Measurements from ENCODE around the gene AQP6.

Gene AQP6

GRCh38 chr12:49947593-49948226 lies 25.0 kb upstream of the AQP6 start:
- no peak overlapping the region for H3K4me3 ChIP-seq
- H3K27me3 ChIP-seq = peaks cover 0 to 9% (median 2%) of the 10 kb centered on the region in 11 experiments; a peak in 5 of 22 replicates
- H4K20me1 ChIP-seq = no peaks in the 10 kb centered on the region; a peak in 2 of 22 replicates
- no peak overlapping the region for H3K4me2 ChIP-seq
- H3K9me3 ChIP-seq (replicated peaks in 1 of 11) = no peaks in the 10 kb centered on the region
- no peak for TF ChIP-seq Cebpa-rat (IDR thresholded peaks at IDR 0.05)
- peaks cover 39 to 59% (median 47%) of the 10 kb centered on the region in 10 experiments for H3K4me1 ChIP-seq
- H3K36me3 ChIP-seq = no peaks in the 10 kb centered on the region
- no peak overlapping the region for H3K9ac ChIP-seq
- H3K27ac ChIP-seq = no peak overlapping the region

DNA sequence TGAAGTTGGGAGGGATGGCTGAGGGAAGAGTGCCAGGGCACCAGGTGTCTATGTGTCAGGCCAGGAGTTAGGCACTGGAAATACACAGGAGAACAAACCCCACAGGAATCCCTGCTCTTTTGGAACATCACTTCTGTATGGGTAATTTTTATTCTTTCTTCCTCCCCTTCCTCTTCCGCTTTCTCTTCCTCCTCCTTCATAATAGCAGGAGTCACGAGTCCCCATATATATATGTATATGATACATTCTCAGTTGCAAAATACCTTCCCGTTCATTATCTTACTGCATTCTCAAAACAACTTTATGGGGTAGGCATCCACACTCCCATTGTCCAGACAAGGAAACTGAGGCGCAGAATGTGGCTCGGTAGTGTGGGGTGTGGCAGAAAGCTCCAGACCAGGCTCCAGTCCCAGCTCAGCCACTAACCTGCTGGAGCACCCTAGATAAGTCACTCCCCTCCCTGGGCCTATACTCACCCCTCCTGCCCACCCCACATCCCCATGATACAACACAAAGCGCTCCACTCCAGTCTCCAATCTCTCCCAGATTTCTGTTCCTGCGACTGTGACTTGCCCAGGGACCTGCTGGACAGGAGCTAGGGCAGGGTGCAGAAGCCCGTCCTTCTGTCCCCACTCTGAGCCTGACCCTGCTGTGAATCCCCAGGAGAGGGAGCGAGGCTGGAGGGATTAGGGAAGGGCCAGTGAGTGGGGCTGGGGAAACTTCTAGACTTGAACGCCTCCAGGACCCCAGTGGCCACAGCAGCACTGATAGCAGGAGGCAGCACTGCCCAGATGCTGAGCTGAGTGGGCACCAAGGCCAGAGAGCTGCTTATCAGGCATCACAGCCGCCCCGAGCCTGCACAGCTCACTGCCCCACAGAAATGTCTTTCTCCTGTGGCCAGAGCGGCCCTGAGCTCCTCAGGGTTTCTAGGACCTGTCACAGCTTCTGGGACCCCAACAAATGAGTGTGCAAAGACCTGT lies 23.6 kb upstream of the AQP6 start:
- Histone ChIP-seq H4K20me1 (peaks cover 0 to 10% (median 0%) of the 10 kb centered on the region in 11 experiments; a peak in 3 of 22 replicates), H3K36me3 (no peaks in the 10 kb centered on the region), H3K4me2 (peak overlapping the region in 3 of 11 experiments; percentile 30 to 57 (median 55); a peak in 5 of 22 replicates), H3K27ac (no peak overlapping the region), H3K4me1 (peaks cover 38 to 57% (median 46%) of the 10 kb centered on the region in 10 experiments), H3K4me3 (no peak overlapping the region), H3K9me3 (replicated peaks in 1 of 11) (no peaks in the 10 kb centered on the region), H3K9ac (no peak overlapping the region; a peak in 1 of 22 replicates), H3K27me3 (peaks cover 10 to 23% (median 16%) of the 10 kb centered on the region in 11 experiments)
- no peak for TF ChIP-seq Cebpa-rat (IDR thresholded peaks at IDR 0.05)

- Histone ChIP-seq H3K4me1 (peaks cover 37 to 58% (median 47%) of the 10 kb centered on the region in 10 experiments), H3K27me3 (peaks cover 17 to 26% (median 23%) of the 10 kb centered on the region in 11 experiments), H4K20me1 (peaks cover 0 to 12% (median 0%) of the 10 kb centered on the region in 11 experiments; a peak in 3 of 22 replicates), H3K9me3 (replicated peaks in 1 of 11) (no peaks in the 10 kb centered on the region), H3K4me2 (no peak overlapping the region), H3K9ac (no peak overlapping the region), H3K36me3 (no peaks in the 10 kb centered on the region), H3K27ac (no peak overlapping the region), H3K4me3 (no peak overlapping the region)
- no peak for TF ChIP-seq Cebpa-rat (IDR thresholded peaks at IDR 0.05)
These were observed 22.9 kb upstream of the AQP6 start for GRCh38 chr12:49949866-49950265.

DNA sequence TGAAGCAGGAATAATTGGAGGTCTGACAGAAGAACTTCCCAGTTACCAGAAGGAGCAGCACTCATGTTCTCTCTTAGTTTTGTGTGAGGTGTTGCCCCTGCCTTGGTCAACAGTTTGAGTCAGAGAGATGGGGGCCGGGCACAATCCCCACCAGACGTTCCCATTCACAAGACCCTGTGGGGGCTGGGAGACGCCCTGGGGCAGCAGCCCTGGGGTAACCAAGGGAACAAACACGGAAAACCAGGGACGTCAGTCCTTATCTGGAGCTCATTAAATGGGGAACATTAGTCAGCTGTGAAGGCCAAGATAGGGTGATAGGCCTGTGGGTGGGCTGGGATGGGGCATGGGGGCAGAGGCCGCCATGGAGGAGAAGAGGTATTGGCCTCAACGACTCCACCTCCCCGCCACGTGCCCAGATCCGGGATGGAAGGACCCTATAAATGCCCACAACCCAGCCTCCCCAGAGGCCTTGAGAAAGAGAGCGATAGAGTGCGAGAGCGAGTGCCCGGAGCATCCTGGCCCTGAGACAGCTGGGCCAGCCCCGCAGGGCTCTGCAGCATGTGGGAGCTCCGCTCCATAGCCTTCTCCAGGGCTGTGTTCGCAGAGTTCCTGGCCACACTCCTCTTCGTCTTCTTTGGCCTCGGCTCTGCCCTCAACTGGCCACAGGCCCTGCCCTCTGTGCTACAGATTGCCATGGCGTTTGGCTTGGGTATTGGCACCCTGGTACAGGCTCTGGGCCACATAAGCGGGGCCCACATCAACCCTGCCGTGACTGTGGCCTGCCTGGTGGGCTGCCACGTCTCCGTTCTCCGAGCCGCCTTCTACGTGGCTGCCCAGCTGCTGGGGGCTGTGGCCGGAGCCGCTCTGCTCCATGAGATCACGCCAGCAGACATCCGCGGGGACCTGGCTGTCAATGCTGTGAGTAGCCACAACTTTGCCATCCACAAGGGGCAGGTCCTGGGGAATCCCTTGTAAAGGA lies 22.2 kb upstream of the AQP6 start, which contains the start of gene AQP2:
Gene AQP2, plus strand, starts transcription at position 465 of the 979 bp plus-strand sequence. Its CDS starts 94 bp downstream, at position 559.
- no peak for TF ChIP-seq Cebpa-rat (IDR thresholded peaks at IDR 0.05)
- no peak within 1 kb of the TSS for H3K27ac ChIP-seq
- H3K36me3 ChIP-seq = no peaks in the 10 kb centered on the region
- peak within 1 kb of the TSS in 2 of 11 experiments; percentile 4 to 25; a peak in 1 of 22 replicates for H3K9ac ChIP-seq
- peaks cover 0 to 19% (median 0%) of the 10 kb centered on the region in 11 experiments; a peak in 7 of 22 replicates for H4K20me1 ChIP-seq
- no peaks in the 10 kb centered on the region for H3K9me3 ChIP-seq (replicated peaks in 1 of 11)
- peaks cover 35 to 57% (median 47%) of the 10 kb centered on the region in 10 experiments for H3K4me1 ChIP-seq
- no peak within 1 kb of the TSS for H3K4me3 ChIP-seq
- H3K27me3 ChIP-seq = peaks cover 24 to 33% (median 28%) of the 10 kb centered on the region in 11 experiments
- peak within 1 kb of the TSS; percentile 41 to 87 (median 66) for H3K4me2 ChIP-seq

- Histone ChIP-seq H3K4me3 (no peak overlapping the region), H3K27me3 (peaks cover 35 to 43% (median 39%) of the 10 kb centered on the region in 11 experiments), H3K27ac (no peak overlapping the region), H3K9me3 (replicated peaks in 1 of 11) (no peaks in the 10 kb centered on the region), H3K4me1 (peaks cover 46 to 67% (median 58%) of the 10 kb centered on the region in 10 experiments), H4K20me1 (peaks cover 0 to 30% (median 0%) of the 10 kb centered on the region in 11 experiments; a peak in 7 of 22 replicates), H3K4me2 (peak overlapping the region; percentile 41 to 87 (median 66)), H3K9ac (0 out of 22 replicates have a peak overlapping the region, but pooled peaks of 2 of the 11 experiments have one; percentile 4 to 25), H3K36me3 (no peaks in the 10 kb centered on the region)
- TF ChIP-seq Cebpa-rat (IDR thresholded peaks at IDR 0.05) = no peak
These were observed 21.1 kb upstream of the AQP6 start for GRCh38 chr12:49951411-49952240.

DNA sequence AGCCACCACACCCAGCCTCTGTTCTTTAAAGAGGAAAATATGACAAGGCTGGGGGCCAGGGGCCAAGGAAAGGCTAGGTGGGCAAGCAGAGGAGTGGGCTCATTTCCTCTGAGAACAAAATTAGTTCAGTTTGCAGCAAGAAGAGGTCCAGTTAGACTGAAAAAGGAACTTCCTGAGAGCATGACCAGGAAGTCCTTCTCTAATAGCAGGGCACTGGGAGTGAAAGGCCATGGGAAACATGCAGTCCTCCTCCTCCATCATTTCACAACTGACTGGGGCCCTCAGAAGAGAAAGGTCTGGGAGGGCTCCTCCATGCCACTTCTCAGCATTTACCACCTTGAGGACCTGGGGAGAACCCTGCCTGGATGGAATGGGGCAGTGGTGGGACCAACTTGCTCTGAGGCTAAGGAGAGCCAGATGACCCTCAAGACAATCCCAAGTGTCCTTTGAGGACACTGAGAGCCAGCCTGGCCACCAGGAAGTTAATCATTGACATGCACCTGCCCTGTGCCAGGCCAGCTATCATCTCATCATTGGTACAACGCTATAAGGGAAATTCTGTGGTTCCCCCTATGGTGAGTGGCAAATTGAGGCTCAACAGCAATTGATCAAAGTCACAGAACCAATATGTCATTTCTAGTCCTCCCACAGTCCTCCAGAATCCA lies 20.2 kb upstream of the AQP6 start:
- no peaks in the 10 kb centered on the region for H3K9me3 ChIP-seq (replicated peaks in 1 of 11)
- H3K4me2 ChIP-seq = peak overlapping the region in 9 of 11 experiments; percentile 41 to 87 (median 67); a peak in 15 of 22 replicates
- H3K36me3 ChIP-seq = no peaks in the 10 kb centered on the region
- H3K4me3 ChIP-seq = no peak overlapping the region
- no peak for TF ChIP-seq Cebpa-rat (IDR thresholded peaks at IDR 0.05)
- H3K27ac ChIP-seq = no peak overlapping the region
- no peak overlapping the region for H3K9ac ChIP-seq
- H3K4me1 ChIP-seq = peaks cover 50 to 68% (median 65%) of the 10 kb centered on the region in 10 experiments
- H4K20me1 ChIP-seq = peaks cover 0 to 38% (median 0%) of the 10 kb centered on the region in 11 experiments; a peak in 7 of 22 replicates
- H3K27me3 ChIP-seq = peaks cover 43 to 52% (median 48%) of the 10 kb centered on the region in 11 experiments

GRCh38 chr12:49953151-49953550 lies 19.6 kb upstream of the AQP6 start:
- Histone ChIP-seq H3K27me3 (peaks cover 50 to 59% (median 54%) of the 10 kb centered on the region in 11 experiments), H3K27ac (no peak overlapping the region), H3K9me3 (replicated peaks in 1 of 11) (no peaks in the 10 kb centered on the region), H3K4me1 (peaks cover 50 to 73% (median 66%) of the 10 kb centered on the region in 10 experiments), H3K9ac (no peak overlapping the region), H3K4me2 (peak overlapping the region in 10 of 11 experiments; percentile 28 to 87 (median 56); a peak in 16 of 22 replicates), H4K20me1 (peaks cover 0 to 38% (median 0%) of the 10 kb centered on the region in 11 experiments; a peak in 7 of 22 replicates), H3K4me3 (no peak overlapping the region), H3K36me3 (no peaks in the 10 kb centered on the region)
- TF ChIP-seq Cebpa-rat (IDR thresholded peaks at IDR 0.05) = no peak

Measured in BLaER1 treated with 17β-estradiol and CSF1 and Interleukin-3, amounts not matched to agents 10 nM and 100 nM (cell line).